Measurements from ENCODE around the gene APOBR.

APOBR gene

DNA sequence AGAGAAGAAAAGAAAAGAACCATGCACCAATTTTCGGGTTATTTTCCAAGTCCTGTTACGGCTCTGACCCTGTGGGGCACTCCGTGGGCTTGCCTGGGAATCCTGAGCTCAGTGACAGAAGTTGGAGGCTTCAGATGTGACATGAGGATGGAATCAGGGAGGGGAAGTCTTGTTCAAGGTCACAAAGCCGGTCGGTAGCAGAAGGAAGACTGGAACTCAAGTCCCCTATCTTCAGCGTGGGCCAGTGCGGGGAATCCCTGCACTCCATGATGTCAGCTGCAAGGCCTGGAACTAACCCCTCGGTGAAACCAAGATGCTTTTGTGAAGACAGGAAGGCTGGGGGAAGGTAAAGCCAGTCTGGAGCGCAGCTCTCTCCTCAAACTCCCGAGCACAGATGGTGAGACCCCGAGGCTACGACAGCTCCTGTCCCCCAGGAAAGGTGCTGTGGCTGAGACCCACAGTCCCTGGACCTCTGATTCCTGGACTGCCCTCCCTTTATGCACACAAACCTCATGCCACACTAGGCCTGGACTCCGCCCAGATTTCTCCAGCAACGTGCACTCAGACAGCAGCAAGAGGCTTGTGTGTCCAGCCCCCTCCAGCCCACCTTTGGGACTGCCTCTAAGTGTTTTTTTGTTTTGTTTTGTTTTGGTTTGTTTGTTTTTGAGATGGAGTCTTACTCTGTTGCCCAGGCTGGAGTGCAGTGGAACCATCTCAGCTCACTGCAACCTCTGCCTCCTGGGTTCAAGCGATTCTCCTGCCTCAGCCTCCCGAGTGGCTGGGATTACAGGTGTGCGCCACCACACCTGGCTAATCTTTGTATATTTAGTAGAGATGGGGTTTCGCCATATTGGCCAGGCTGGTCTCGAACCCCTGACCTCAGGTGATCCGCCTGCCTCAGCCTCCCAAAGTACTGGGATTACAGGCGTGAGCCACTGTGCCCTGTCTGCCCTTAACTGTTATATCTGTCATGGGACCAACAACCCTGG is 17.7 kb downstream of the APOBR start:
- H3K27ac ChIP-seq = no peak overlapping the region; the same call in 1 of the 2 replicates
- TF ChIP-seq, protein P1, sequence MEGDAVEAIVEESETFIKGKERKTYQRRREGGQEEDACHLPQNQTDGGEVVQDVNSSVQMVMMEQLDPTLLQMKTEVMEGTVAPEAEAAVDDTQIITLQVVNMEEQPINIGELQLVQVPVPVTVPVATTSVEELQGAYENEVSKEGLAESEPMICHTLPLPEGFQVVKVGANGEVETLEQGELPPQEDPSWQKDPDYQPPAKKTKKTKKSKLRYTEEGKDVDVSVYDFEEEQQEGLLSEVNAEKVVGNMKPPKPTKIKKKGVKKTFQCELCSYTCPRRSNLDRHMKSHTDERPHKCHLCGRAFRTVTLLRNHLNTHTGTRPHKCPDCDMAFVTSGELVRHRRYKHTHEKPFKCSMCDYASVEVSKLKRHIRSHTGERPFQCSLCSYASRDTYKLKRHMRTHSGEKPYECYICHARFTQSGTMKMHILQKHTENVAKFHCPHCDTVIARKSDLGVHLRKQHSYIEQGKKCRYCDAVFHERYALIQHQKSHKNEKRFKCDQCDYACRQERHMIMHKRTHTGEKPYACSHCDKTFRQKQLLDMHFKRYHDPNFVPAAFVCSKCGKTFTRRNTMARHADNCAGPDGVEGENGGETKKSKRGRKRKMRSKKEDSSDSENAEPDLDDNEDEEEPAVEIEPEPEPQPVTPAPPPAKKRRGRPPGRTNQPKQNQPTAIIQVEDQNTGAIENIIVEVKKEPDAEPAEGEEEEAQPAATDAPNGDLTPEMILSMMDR (conservative IDR thresholded peaks at IDR 0.05) = no peak

DNA sequence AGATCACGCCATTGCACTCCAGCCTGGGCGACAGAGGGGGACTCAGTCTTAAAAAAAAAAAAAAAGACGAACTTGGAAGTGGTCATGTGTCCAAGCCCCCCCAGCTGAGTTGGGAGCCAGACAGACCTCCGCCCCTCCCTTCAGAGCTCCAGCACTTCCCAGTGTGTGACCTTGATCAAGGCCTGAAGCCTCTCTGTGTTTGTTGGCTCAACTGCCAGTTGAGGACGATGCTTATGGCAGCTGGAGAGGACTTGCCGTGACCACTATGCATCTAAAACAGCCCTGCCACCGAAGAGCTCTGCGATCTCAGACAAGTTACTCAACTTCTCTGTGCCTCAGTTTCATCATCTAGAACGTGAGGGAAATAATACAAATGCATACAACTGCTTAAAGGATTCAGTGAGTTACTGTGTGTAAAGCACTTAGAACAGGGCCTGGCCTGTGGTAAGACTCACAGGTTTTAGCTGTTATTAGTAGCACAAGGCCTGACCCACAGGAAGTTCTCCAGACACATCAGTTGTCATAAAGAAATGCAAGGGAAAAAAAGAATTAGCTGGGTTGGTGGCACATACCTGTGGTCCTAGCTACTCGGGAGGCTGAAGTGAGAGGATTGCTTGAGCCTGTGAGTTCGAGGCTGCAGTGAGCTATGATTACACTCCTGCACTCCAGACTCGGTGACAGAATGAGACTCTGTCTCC is 19.2 kb downstream of the APOBR start:
- H3K27ac ChIP-seq = no peak overlapping the region
- TF ChIP-seq, protein P1 (conservative IDR thresholded peaks at IDR 0.05) = no peak

DNA sequence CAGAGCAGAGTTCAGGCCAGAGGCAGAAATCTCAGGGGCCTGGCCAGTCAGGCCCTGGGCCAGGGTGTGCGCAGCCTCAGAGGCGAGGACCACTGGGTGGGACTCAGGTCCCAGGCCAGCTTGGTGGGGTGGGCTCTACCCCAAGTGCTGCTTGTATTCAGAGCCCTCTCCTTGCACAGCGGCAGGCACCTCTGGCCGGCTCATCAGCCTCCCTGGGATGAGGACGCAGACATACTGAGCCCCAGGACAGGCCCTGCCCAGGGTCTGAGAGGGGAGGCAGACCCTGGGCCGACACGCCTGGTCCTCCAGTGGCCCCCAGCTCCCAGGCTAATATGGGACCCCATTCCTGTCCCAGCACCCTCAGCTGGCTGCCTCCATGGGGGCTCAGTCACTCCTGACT is 19.8 kb downstream of the APOBR start:
- TF ChIP-seq, protein P1 (conservative IDR thresholded peaks at IDR 0.05) = no peak
- no peak overlapping the region for H3K27ac ChIP-seq

DNA sequence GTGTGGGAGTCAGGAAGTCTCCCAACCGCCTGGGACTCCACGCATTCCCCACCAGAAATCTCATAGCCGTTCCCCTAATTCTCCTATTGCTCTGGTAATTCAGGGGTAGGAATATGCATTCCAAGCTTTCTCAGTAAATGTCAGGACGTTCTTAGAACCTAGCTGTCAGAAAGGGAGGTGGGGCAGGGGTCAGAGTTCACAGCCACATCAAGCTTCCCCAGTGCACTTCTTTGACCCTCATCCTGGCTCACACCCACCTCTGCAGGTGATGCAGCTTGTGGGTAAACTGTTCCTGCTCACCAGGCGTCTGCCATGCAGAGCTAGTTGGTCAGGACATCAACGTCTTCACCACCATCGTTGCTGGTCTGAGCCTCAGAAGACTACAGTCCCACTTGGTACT is 26.2 kb downstream of the APOBR start:
- TF ChIP-seq, protein P1 (conservative IDR thresholded peaks at IDR 0.05) = no peak
- H3K27ac ChIP-seq = no peak overlapping the region

DNA sequence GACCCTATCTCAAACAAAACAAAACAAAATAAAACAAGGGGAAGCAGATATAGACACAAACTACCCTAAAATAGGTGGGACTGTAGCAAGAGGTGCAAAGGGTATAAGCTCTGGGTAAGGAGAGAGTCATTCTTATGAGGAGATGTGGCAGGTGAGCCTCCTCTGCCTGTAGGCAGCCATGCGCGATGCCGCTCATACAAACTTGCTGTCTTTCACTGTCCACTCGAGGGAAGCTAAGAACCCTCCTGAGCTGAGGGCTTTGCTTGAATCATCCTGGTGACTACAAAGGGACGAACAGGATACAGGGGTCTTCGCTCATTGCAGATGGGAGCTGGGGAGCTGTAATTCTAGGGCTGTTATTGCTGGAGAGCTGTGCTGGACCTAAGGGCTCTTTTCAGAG is 27.0 kb downstream of the APOBR start:
- H3K27ac ChIP-seq = no peak overlapping the region
- TF ChIP-seq, protein P1 (conservative IDR thresholded peaks at IDR 0.05) = no peak

DNA sequence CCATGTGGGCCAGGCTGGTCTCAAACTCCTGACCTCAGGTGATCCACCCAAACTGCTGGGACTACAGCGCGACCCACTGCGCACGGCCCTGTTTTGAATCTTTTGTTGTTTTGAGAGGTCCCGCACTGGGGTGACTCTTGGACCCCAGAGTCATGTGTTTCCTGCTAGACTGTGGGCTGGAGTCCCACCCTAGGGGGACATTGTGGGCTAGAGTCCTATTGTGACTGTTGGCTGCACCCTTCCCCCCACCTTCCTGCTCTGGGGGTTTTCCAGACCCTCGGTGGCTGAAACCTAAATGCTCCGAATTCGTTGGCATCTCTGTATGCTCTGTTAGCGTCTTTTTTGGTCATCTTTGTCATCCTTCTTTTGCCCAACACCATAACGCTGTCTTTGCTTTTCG is 28.3 kb downstream of the APOBR start:
- peak overlapping the region; percentile 74 for H3K27ac ChIP-seq

More for the DNA sequence above, 28.3 kb downstream of the APOBR start:
- TF ChIP-seq, protein P1 (conservative IDR thresholded peaks at IDR 0.05) = no peak
